Ishikawa (cell line): ENCODE measurements around the gene MAGI2.

Experiments used
- CEBPB ChIP-seq: IDR thresholded peaks from 2 replicates; pipeline ENCODE4 v1.6.1; 2012
- CREB1 ChIP-seq: IDR thresholded peaks from 2 replicates; pipeline ENCODE4 v1.6.1; 2012; ENCODE audit warnings: low read depth
- EGR1 ChIP-seq: IDR thresholded peaks from 2 replicates; pipeline ENCODE4 v1.6.1; 2012
- EP300 ChIP-seq: IDR thresholded peaks from 2 replicates; pipeline ENCODE4 v1.6.1; 2012; ENCODE audit warnings: borderline replicate concordance
- FOXM1 ChIP-seq: IDR thresholded peaks from 2 replicates; pipeline ENCODE4 v1.6.1; 2012; ENCODE audit warnings: low read depth, borderline replicate concordance
- NFIC ChIP-seq: IDR thresholded peaks from 2 replicates; pipeline ENCODE4 v1.6.1; 2012
- RAD21 ChIP-seq: IDR thresholded peaks from 2 replicates; pipeline ENCODE4 v1.6.1; 2012; ENCODE audit warnings: low read depth
- TAF1 ChIP-seq: IDR thresholded peaks from 2 replicates; pipeline ENCODE4 v1.6.1; 2012; ENCODE audit warnings: low read depth, mild to moderate bottlenecking
- TCF12 ChIP-seq: IDR thresholded peaks from 2 replicates; pipeline ENCODE4 v1.6.1; 2012; ENCODE audit warnings: low read depth
- TEAD4 ChIP-seq: IDR thresholded peaks from 2 replicates; pipeline ENCODE4 v1.6.1; 2012
- YY1 ChIP-seq: IDR thresholded peaks from 2 replicates; pipeline ENCODE4 v1.6.1; 2012; ENCODE audit warnings: low read depth
- ZBTB7A ChIP-seq: IDR thresholded peaks from 2 replicates; pipeline ENCODE4 v1.6.1; 2012; ENCODE audit warnings: low read depth
- TF ChIP-seq, protein P1 (sequence below): IDR thresholded peaks from 2 replicates; pipeline ENCODE4 v1.6.1; 2012
- TF ChIP-seq, protein P2 (sequence below): IDR thresholded peaks from 2 replicates; pipeline ENCODE4 v1.6.1; 2012; ENCODE audit warnings: low read depth, mild to moderate bottlenecking
- TF ChIP-seq, protein P3 (sequence below): IDR thresholded peaks from 2 replicates; pipeline ENCODE4 v1.6.1; 2012

The MAGI2 gene

DNA sequence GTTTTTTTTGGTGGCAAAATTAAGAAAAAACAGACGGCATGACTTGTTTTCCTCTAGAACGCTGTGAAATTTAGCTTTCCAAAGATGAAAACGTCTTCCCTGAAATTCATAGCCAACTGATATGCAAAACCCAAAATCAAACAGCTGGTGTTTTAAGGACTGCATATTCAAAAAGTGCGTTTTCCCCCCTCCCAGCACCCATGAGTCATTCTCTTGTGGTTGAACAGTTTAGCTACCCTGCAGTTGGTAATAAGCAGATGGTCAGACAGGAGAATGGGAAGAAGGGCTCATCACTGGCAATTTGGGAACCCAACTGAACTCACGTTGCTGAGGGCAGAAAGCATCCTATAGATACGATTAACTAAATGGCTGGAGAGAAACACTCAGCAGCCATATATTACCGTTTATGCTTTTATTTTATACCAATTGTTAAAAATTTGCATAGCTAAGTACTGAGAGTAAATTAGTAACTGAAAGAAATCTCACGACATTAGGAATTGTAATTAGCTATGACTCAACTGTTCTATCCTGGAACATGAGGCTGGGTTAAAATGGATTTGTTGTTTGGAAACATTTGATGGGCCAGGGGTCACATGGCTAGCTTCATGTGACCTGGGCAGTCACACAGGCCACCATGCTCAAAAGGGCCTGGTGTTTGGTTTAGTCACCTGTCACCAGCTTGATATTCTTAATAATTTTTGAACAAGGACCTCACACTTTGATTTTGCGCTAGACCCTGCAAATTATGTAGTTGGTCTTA is 1311.8 kb downstream of the MAGI2 start:
- TF ChIP-seq ZBTB7A (no peak), TAF1 (no peak), TEAD4 (no peak), FOXM1 (no peak)
- TF ChIP-seq, protein P1, sequence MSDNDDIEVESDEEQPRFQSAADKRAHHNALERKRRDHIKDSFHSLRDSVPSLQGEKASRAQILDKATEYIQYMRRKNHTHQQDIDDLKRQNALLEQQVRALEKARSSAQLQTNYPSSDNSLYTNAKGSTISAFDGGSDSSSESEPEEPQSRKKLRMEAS = no peak

- TF ChIP-seq RAD21 (no peak), YY1 (no peak), TAF1 (no peak), TEAD4 (no peak), CEBPB (no peak), EP300 (no peak), CREB1 (no peak), ZBTB7A (no peak), TCF12 (no peak), EGR1 (no peak), NFIC (no peak), FOXM1 (no peak)
- TF ChIP-seq, protein P2, sequence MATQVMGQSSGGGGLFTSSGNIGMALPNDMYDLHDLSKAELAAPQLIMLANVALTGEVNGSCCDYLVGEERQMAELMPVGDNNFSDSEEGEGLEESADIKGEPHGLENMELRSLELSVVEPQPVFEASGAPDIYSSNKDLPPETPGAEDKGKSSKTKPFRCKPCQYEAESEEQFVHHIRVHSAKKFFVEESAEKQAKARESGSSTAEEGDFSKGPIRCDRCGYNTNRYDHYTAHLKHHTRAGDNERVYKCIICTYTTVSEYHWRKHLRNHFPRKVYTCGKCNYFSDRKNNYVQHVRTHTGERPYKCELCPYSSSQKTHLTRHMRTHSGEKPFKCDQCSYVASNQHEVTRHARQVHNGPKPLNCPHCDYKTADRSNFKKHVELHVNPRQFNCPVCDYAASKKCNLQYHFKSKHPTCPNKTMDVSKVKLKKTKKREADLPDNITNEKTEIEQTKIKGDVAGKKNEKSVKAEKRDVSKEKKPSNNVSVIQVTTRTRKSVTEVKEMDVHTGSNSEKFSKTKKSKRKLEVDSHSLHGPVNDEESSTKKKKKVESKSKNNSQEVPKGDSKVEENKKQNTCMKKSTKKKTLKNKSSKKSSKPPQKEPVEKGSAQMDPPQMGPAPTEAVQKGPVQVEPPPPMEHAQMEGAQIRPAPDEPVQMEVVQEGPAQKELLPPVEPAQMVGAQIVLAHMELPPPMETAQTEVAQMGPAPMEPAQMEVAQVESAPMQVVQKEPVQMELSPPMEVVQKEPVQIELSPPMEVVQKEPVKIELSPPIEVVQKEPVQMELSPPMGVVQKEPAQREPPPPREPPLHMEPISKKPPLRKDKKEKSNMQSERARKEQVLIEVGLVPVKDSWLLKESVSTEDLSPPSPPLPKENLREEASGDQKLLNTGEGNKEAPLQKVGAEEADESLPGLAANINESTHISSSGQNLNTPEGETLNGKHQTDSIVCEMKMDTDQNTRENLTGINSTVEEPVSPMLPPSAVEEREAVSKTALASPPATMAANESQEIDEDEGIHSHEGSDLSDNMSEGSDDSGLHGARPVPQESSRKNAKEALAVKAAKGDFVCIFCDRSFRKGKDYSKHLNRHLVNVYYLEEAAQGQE = no peak
- TF ChIP-seq, protein P3, sequence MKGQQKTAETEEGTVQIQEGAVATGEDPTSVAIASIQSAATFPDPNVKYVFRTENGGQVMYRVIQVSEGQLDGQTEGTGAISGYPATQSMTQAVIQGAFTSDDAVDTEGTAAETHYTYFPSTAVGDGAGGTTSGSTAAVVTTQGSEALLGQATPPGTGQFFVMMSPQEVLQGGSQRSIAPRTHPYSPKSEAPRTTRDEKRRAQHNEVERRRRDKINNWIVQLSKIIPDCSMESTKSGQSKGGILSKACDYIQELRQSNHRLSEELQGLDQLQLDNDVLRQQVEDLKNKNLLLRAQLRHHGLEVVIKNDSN = no peak
- TF ChIP-seq, protein P1 = no peak
These were observed 1313.4 kb downstream of the MAGI2 start for GRCh38 chr7:78140109-78140508.

GRCh38 chr7:78139335-78139734 is 1314.1 kb downstream of the MAGI2 start:
- no peak for TF ChIP-seq RAD21
- TF ChIP-seq EP300 = no peak
- TF ChIP-seq TAF1 = no peak
- TF ChIP-seq, protein P1 = no peak
- no peak for TF ChIP-seq ZBTB7A
- TF ChIP-seq CREB1 = no peak
- no peak for TF ChIP-seq TCF12
- TF ChIP-seq, protein P2 = no peak
- TF ChIP-seq NFIC = no peak
- no peak for TF ChIP-seq YY1
- TF ChIP-seq, protein P3 = no peak
- no peak for TF ChIP-seq CEBPB
- TF ChIP-seq FOXM1 = no peak
- TF ChIP-seq EGR1 = no peak
- no peak for TF ChIP-seq TEAD4

DNA sequence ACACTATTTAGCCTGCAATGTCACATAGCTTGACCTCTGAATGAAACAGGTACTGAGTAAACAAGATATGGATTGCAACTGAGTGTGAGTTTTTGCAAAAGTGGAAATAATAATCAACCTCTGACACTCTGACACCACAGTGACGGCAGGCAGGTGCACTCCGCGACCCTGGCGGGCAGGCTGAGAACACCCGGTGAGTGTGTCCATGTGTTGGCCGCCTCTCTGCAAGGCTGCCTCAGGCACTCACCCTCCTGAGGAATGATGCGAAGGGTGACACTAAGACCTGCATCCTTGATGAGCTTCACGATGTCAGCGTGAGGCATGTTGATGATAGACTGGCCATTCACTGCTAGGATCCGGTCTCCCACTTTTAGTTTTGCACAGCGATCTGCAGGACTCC is 1318.7 kb downstream of the MAGI2 start:
- no peak for TF ChIP-seq NFIC
- TF ChIP-seq TAF1 = no peak
- TF ChIP-seq TCF12 = no peak
- no peak for TF ChIP-seq FOXM1

GRCh38 chr7:78134256-78134655 is 1319.2 kb downstream of the MAGI2 start:
- TF ChIP-seq ZBTB7A (no peak), EP300 (no peak), RAD21 (peak; percentile 73), YY1 (no peak), NFIC (no peak), FOXM1 (no peak)
- TF ChIP-seq, protein P2 = no peak
